RCC 7860 (cell line): ENCODE measurements around the gene MINDY1.

Experiments
- DNase-seq: peaks from one replicate; pipeline ENCODE4 v3.0.0-alpha.2; 2015; ENCODE audit warnings: low spot score
- FAIRE-seq: peaks from 2 replicates; lab custom pipeline; 2012; peaks lifted over from hg19 to GRCh38; lab: Jason Lieb, UNC

The MINDY1 gene

GRCh38 chr1:150969626-150970025 lies 37.1 kb downstream of the MINDY1 start:
- FAIRE-seq = no peak
- no peak for DNase-seq

GRCh38 chr1:150968491-150968890 lies 38.2 kb downstream of the MINDY1 start:
- FAIRE-seq (no peak), DNase-seq (no peak)

GRCh38 chr1:150967936-150968335 lies 38.8 kb downstream of the MINDY1 start:
- no peak for FAIRE-seq
- DNase-seq = no peak

- no peak for DNase-seq
- no peak for FAIRE-seq
Measured at GRCh38 chr1:150966011-150966410, 40.7 kb downstream of the MINDY1 start.

GRCh38 chr1:150965605-150966004 lies 41.1 kb downstream of the MINDY1 start:
- FAIRE-seq (no peak), DNase-seq (no peak)

GRCh38 chr1:150964164-150964489 lies 42.6 kb downstream of the MINDY1 start:
- DNase-seq (no peak), FAIRE-seq (no peak)

GRCh38 chr1:150963321-150964163 lies 43.2 kb downstream of the MINDY1 start:
- no peak for DNase-seq
- FAIRE-seq = no peak

GRCh38 chr1:150961756-150962155 lies 44.9 kb downstream of the MINDY1 start:
- DNase-seq (no peak), FAIRE-seq (no peak)

GRCh38 chr1:150960646-150961045 lies 46.1 kb downstream of the MINDY1 start:
- no peak for FAIRE-seq

GRCh38 chr1:150957666-150958065 lies 49.0 kb downstream of the MINDY1 start:
- FAIRE-seq (no peak), DNase-seq (no peak)

More at GRCh38 chr1:150960646-150961045, 46.1 kb downstream of the MINDY1 start:
- no peak for DNase-seq

- FAIRE-seq (no peak), DNase-seq (no peak)
Measured at GRCh38 chr1:150955280-150955679, 51.4 kb downstream of the MINDY1 start.

- DNase-seq (no peak), FAIRE-seq (no peak)
Measured at GRCh38 chr1:150954708-150955107, 52.0 kb downstream of the MINDY1 start.
